GM12878 (cell line): Measurements from ENCODE around the gene ADGRG4.

Experiments
- ESRRA ChIP-seq: IDR thresholded peaks from 2 replicates; pipeline ENCODE4 v1.6.1; 2012; ENCODE audit warnings: mild to moderate bottlenecking, low read length, improper control_type of control experiment
- POLR2A ChIP-seq: IDR thresholded peaks from 2 replicates; pipeline ENCODE4 v1.6.1; 2011; ENCODE audit warnings: low read depth, mild to moderate bottlenecking, low read length
- SIN3A ChIP-seq: IDR thresholded peaks from 2 replicates; pipeline ENCODE4 v1.6.1; 2012; ENCODE audit warnings: low read depth, low read length, improper control_type of control experiment
- SUPT20H ChIP-seq: IDR thresholded peaks from 2 replicates; pipeline ENCODE4 v1.6.1; 2011; ENCODE audit warnings: low read depth, mild to moderate bottlenecking, low read length, moderate library complexity, borderline replicate concordance; ENCODE audit not compliant: control insufficient read depth
- TF ChIP-seq, protein P1 (sequence below): IDR thresholded peaks from 2 replicates; pipeline ENCODE4 v1.6.1; 2011; ENCODE audit warnings: low read depth, low read length, improper control_type of control experiment, borderline replicate concordance
- TF ChIP-seq, protein P2 (sequence below), 3 experiments: IDR thresholded peaks in 2 of 3; conservative IDR thresholded peaks in 1 of 3; 2 replicates each; pipeline ENCODE4 v1.5.1; 2011; ENCODE audit warnings: low read depth in 3 of 3, low read length in 3 of 3, mild to moderate bottlenecking in 3 of 3, control low read depth in 2 of 3, moderate library complexity in 2 of 3, inconsistent platforms in 1 of 3, mixed read lengths in 1 of 3; ENCODE audit not compliant: control insufficient read depth in 2 of 3, insufficient read depth in 1 of 3; ENCODE audit errors: extremely low read depth in 1 of 3

DNA sequence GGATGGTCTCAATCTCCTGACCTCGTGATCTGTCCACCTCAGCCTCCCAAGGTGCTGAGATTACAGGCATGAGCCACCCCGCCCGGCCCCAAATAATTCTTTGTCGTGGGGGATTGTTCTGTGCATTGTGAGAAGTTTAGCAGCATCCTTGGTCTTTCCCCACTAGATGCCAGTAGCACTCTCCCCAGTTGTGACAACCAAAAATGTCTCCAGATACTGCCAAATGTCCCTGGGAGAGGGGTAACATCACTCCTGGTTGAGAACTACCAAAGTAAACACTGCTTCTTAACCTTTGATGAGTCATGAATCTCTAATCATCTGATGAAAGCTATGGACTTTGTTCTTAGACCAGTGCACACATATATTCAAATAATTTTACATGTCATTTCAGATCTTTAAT, 96.2 kb downstream of the ADGRG4 start:
- TF ChIP-seq POLR2A: no peak
- no peak for TF ChIP-seq SIN3A
- no peak for TF ChIP-seq ESRRA
- TF ChIP-seq, protein P1, sequence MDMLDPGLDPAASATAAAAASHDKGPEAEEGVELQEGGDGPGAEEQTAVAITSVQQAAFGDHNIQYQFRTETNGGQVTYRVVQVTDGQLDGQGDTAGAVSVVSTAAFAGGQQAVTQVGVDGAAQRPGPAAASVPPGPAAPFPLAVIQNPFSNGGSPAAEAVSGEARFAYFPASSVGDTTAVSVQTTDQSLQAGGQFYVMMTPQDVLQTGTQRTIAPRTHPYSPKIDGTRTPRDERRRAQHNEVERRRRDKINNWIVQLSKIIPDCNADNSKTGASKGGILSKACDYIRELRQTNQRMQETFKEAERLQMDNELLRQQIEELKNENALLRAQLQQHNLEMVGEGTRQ: no peak
- no peak for TF ChIP-seq SUPT20H
- TF ChIP-seq, protein P2, sequence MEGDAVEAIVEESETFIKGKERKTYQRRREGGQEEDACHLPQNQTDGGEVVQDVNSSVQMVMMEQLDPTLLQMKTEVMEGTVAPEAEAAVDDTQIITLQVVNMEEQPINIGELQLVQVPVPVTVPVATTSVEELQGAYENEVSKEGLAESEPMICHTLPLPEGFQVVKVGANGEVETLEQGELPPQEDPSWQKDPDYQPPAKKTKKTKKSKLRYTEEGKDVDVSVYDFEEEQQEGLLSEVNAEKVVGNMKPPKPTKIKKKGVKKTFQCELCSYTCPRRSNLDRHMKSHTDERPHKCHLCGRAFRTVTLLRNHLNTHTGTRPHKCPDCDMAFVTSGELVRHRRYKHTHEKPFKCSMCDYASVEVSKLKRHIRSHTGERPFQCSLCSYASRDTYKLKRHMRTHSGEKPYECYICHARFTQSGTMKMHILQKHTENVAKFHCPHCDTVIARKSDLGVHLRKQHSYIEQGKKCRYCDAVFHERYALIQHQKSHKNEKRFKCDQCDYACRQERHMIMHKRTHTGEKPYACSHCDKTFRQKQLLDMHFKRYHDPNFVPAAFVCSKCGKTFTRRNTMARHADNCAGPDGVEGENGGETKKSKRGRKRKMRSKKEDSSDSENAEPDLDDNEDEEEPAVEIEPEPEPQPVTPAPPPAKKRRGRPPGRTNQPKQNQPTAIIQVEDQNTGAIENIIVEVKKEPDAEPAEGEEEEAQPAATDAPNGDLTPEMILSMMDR (IDR thresholded peaks at IDR 0.05 in 2 of 3, conservative IDR thresholded peaks at IDR 0.05 in 1 of 3; ENCODE audit: control insufficient read depth in 2 of 3, extremely low read depth in 1 of 3, insufficient read depth in 1 of 3, low read depth in 3 of 3, low read length in 3 of 3): no peak
